Body of pancreas (tissue), 4 donors: Measurements from ENCODE around the gene RDH8.

Experiments
- POLR2A ChIP-seq, 3 donors: fragments of 450-650 bp; IDR thresholded peaks; one replicate each; pipeline ENCODE4 v1.6.1; 2016; ENCODE audit warnings: antibody characterized with exemption in 3 of 3, mild to moderate bottlenecking in 2 of 3
- TF ChIP-seq, protein P1 (sequence below), 7 experiments: fragments of 450-650 bp in 4 of 7; fragments of 200-600 bp in 3 of 7; sonication (generic) in 3 of 7; IDR thresholded peaks; one replicate each; pipeline ENCODE4 v1.5.1; 2016 to 2019; ENCODE audit warnings: antibody characterized with exemption in 7 of 7

DNA sequence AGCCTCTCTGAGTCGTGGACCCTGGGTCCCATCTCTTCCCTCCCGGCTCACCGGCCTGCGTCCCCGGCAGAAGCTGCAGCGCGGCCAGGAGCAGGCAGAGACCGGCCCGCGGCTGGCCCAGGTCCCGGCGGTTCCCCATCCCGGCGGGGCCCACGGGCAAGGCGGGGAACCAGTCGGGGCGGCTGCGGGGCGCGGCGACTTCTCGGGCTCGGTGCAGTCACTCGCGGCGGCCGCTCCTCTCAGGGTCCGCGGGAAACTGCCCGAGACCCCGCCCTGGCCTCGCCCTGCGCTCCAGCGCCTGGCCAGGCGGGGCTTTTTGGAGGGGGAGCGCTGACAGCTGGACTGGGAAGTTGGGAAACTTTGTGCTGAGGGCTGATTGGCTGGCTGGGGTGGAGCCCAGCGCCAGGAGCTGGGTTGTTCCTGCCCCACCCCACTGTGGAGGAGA is 3.0 kb upstream of the RDH8 start, which contains the start of gene COL5A3:
- TF ChIP-seq, protein P1, sequence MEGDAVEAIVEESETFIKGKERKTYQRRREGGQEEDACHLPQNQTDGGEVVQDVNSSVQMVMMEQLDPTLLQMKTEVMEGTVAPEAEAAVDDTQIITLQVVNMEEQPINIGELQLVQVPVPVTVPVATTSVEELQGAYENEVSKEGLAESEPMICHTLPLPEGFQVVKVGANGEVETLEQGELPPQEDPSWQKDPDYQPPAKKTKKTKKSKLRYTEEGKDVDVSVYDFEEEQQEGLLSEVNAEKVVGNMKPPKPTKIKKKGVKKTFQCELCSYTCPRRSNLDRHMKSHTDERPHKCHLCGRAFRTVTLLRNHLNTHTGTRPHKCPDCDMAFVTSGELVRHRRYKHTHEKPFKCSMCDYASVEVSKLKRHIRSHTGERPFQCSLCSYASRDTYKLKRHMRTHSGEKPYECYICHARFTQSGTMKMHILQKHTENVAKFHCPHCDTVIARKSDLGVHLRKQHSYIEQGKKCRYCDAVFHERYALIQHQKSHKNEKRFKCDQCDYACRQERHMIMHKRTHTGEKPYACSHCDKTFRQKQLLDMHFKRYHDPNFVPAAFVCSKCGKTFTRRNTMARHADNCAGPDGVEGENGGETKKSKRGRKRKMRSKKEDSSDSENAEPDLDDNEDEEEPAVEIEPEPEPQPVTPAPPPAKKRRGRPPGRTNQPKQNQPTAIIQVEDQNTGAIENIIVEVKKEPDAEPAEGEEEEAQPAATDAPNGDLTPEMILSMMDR (IDR thresholded peaks at IDR 0.05): no peak
- TF ChIP-seq POLR2A (IDR thresholded peaks at IDR 0.05): peak in 1 of 3 donors; percentile 13
